ENCODE data around the gene CCDC57.

GRCh38 chr17:82101301-82101715 is 111.3 kb downstream of the CCDC57 start:
- TF ChIP-seq CTCF (IDR thresholded peaks at IDR 0.05; ENCODE audit: poor library complexity): no peak
- no peak for TF ChIP-seq EZH2 (IDR thresholded peaks at IDR 0.05; ENCODE audit: borderline replicate concordance)
- no peak for TF ChIP-seq EZH2phosphoT487 (IDR thresholded peaks at IDR 0.05; ENCODE audit: low read depth, severe bottlenecking, unreplicated experiment)

All from hepatocyte (in vitro differentiated cells).